GM19438 (cell line): Measurements from ENCODE around the gene PLSCR2.
"Not testable (repeated sequence)": the region's sequence is repeated elsewhere in the genome, so short reads cannot be mapped to it uniquely, and the experiment has no call there.

ENCODE experiments used
- ATAC-seq: cut with Tn5 transposase; IDR thresholded peaks from one replicate; pipeline ENCODE4 v1.9.1; 2021; ENCODE audit warnings: low read depth; ENCODE audit not compliant: unreplicated experiment

Gene PLSCR2

DNA sequence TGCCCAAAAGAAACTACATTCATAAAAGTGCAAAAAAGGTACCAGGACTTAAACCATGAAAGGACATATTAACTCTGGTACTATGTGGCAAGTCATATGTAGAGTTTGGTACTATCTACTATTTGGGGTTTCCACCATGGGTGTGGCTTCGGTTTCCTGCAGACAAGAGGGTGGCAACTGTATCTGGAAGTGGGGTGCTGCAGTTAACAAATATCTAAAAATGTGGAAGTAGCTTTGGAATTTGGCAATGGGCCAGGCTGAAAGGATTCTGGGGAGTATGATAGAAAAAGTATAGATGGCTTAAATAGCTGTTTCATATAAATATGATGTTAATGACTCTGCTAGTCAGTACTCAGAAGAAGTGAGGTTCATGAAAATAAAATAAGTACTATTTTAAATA lies 44.0 kb downstream of the PLSCR2 start:
- no peak for ATAC-seq

DNA sequence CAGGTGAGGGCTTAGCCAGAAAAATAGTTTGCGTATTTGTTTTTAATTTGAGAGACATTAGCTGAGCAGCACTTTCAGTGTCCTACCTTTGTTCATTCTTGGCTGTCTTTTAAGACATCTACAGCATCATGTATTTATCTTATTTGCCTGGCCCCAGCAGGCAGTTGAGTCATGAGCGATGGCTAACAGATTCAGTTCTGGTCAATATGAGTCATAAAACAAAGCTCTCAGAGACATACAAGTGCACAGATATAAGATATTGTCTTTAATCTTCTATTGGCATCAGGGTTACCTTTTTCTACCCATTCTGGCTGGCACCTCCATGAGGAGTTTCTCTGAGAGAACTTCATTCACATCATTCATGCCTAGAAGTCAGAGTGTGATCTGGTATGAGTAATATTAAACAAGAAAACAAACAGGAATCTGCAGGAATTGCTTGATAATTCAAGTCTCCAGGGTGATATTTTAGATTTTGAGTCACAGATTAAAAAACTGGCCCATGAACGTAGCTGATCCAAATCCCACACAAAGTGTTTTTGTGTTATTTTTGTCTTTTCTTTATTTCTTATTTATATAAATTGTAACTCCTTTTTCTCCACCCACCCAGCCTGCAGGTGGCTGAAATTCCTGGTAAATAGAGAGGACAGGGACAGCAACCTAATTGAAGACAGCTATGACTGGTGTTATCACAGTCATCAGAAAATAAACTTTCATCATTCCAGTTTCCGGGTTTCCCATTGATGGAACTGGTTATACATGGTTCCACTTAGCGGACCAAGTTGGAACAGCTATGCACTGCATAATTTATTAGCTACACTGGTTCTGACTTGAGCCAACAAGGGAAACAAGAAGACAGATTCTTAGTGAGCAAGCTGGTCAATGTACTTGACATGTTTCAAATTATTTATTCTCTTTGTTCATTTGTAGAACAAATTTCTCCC lies 47.3 kb downstream of the PLSCR2 start:
- ATAC-seq, result no peak

DNA sequence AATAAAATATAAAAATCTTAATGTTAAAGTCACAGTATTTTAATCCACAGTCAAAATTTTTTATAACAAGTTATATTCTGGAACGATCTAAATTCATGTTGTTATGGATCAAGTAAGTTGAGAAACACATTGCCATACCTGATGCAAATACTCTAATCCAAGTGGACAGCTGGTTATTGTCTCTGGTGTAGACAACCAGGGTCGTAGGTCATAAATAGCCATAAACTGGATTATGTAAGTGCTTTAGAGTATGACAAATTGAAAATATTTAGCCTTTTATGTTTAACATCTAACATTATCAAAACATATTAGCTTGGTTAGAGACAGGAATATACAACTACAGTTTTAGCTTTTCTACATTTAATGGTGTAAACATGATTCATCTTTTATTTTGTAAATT lies 53.0 kb downstream of the PLSCR2 start:
- no peak for ATAC-seq

DNA sequence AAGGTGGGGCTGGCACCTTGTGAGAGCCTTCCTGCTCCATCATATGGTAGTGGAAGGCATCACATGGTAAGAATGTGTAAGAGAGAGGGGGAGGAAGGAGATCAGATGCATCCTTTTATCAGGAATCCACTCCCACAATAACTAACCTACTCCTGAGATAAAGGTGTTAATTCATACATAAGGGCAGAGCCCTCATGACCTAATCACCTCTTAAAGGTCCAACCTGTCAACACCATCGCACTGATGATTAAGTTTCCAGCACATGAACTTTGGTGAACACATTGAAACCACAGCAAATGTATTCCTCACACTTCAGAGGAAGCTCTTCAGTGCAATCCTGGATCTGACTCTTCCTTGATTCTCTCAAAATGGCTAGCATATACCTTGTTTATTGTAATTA lies 55.4 kb downstream of the PLSCR2 start:
- no peak for ATAC-seq

DNA sequence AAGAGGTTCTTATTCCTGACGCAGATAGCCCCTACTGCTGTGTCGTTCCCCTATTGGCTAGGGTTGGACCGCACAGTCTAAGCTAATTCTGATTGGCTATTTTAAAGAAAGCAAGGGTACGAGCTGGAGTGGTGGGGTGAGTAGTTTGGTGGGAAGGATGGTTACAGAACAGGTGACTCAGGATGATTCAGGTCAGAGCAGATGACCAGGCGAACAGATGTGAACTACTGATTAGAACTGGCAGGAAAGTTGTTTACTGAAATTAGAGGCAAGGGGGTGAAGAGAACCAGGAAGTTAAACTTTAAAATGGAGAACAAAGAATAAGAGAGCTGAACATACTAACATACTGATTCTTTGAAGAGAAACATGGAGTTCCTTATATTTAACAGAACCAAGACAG lies 56.6 kb downstream of the PLSCR2 start:
- not testable (repeated sequence) for ATAC-seq

DNA sequence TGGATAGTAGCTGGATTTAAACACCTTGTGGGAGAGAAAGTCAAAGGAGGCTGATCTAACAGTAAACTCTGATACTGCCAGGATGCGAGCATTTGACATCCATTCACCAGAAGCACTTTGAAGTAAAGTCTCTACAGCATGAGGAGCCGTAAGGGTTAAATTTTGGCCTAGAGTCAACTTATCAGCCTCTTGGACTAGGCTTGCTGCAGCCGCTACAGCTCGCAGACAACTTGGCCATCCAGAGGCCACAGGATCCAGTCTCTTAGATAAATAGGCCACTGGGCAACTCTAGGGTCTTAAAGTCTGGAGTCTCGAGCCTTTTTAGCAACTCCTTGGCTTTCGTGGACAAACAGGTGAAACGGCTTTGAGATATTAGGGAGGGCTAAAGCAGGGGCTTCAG lies 61.4 kb downstream of the PLSCR2 start:
- no peak for ATAC-seq

DNA sequence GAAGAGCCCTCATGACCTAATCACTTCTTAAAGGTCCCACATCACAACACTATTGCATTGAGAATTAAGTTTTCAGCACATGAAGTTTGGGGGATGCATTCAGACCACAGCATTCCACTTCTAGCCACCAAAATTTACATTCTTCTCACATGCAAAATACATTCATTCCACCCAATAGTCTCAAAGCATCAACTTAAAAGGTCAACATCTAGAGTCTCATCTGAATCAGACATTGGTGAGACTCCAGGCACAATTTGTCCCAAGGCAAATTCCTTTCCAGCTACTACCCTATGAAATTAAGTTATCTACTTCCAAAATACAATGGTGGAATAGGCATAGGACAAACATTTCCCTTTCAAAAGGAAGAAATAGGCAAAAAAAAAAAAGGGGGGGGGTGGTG lies 64.9 kb downstream of the PLSCR2 start:
- no peak for ATAC-seq

DNA sequence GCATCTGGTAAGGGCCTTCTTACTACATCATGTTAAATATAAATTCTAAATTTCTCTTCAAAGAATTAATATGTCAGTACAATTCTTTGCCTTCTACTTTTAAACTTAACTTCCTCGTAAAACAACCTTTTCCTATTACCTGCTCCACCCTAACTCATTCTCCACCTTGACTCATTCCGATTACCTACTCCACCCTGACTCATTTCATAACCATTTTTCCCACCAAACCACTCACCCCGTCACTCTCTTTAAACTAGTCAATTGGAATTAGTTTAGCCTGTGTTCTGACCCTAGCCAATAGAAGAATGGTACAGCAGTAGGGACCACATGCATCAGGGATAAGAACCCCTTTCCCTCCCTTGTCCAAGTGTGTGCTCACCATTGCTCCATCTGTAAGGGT lies 65.6 kb downstream of the PLSCR2 start:
- no peak for ATAC-seq

DNA sequence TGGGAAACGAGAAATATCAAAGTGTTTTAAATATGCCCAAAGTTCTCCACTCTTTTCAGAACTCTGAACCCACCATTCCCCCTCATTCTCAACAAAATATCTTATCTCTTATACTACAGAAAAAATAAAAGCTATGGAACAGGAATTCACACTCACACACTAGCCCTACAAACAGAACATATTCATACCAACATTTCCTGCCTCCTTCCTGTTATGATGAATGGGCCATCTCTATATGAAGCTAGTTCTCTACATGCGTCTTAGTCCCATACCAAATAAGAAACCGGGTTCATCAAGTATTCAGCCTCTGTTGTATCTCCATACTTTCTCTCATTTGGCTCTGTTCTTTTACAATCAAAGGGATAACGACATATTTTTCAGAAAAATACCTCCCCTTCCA lies 72.6 kb downstream of the PLSCR2 start:
- ATAC-seq, result no peak

DNA sequence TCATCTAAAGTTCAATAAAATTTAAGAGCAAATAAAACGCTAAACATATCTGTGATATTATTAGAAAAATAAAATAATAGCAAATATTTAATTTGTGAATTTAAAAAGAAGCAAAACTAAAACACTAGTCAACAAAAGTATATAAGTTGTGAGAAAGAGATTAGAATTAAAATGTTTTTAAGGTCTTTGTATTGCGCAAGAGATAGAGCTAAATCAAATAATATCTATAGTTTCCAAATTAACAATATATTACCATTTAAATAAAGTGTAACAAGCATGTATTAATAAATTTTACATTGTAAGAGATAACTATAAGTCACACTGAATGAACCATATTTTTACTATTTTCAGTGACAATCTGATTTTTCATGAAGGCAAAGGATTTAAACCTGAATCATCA lies 74.2 kb downstream of the PLSCR2 start:
- no peak for ATAC-seq

DNA sequence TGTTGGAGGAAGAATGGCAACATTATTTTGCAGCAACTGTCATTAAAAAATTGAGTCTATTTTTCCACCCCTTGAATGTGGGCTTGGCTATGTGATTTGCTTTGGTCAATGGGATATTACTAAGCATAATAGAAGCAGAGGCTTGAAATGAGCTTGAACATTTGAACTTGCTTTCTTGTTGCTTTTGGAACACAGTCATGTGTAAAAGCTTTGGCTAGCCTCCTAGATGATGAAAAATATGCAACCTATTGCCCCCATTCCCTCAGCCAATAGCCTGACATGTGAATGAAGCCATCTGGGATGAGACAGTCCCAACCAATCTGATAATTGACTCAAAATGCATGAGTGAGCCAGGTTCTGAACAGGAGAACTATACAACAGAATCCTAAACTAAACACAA lies 78.4 kb downstream of the PLSCR2 start:
- ATAC-seq, result no peak

DNA sequence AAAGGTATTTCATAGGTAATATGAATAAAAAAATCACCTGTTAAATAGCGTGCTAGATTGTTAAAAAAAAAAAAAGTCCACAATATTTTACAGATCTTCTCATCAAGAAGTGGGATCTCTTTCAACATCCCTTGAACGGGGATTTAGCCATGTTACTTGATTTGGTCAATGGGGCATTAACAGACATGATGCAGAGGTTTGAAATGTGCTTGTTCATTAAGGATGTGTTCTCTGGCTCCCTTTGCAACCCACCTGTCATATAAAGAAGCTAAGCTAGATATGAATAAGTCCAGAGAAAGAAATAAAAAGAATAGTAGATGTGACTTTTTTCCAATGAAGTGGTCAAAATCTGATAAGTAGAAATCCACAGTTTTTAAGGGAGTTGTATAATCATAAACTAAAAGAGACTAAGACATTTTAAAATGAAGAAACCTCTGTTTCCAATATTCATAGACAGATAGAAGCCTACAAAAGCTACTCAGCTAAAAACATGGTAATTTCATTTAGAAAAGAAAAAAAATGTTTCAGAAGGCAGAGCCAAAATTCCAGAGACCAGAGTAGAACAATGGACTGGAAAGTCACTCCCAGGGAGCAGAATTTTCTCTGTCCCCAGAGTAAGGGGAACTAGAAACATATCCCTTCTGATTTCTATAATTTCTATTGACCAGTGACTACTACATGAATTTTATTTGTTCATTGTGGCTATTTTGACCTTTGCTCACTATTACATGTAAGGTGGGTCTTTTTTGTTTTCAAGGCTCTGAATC lies 79.2 kb downstream of the PLSCR2 start:
- no peak for ATAC-seq

DNA sequence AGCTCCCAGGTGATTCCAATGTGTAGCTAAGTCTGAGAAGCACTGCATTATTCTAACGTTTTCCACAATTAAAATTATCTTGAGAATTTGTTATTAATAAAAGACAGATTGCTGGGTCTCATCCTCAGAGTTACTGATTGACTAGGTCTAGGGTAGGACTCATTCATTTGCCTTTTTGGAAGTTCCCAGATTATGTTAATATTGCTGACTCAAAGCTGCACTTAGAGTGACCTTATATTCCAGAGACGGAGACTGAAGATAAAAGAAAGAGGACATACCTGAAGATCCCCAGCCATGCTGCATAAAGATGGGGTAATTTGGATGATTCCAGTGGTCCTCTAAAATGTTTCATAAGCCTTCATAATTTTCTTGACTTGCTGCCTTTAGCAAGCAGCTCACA lies 81.8 kb downstream of the PLSCR2 start:
- ATAC-seq, result no peak

DNA sequence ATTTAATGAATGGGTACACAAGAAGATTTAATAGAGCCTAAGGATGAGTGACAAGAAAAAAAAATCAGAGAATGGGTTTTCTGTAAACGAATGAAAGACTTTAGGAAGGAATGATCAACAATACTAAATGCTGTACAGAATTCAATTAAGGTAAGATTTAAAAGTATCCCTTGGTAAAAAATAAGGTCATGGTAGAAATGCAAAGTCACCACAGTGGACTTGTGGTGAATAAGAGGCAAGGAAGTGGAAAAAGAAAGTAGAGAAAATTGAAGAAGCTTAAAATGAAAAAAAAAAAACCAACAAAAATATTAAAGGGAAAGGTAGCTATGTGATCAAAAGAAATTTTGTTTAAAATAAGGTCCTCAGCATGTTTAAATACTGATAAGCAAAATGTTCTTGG lies 82.4 kb downstream of the PLSCR2 start:
- ATAC-seq, result no peak

DNA sequence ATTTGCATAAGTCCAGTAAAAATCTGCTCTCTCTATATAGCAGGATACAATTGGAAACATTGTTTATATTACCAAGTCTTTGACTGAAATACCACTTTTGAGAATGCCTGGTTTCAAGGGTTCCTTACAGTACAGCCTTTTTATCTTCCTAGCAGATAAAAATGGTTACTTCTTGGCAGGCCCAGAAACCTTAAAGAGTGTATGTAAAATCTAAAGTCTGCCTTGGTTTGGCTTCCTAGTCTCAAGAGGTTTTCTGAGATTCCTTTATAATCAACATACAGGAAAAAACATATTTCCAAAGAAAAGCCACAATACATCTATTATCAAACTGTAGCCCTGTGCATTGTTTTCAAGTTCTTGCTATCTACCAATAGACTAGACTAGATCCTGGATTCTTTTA lies 84.6 kb downstream of the PLSCR2 start:
- no peak for ATAC-seq
